Kidney glomerular epithelial cell (primary cell): ENCODE results near the gene SLC35B4.

ENCODE experiments used
- DNase-seq: peaks from one replicate; lab custom pipeline; 2025; lab: John Stamatoyannopoulos, UW

Gene SLC35B4

GRCh38 chr7:134290286-134290685 is 26.4 kb downstream of the SLC35B4 start:
- no peak for DNase-seq

GRCh38 chr7:134289841-134290240 is 26.9 kb downstream of the SLC35B4 start:
- DNase-seq, result no peak

- no peak for DNase-seq
Measured at GRCh38 chr7:134289423-134289822, 27.3 kb downstream of the SLC35B4 start.

- no peak for DNase-seq
Measured at GRCh38 chr7:134287916-134288659, 28.6 kb downstream of the SLC35B4 start.

- DNase-seq, result no peak
Measured at GRCh38 chr7:134284952-134285351, 31.8 kb downstream of the SLC35B4 start.

- DNase-seq, result no peak
Measured at GRCh38 chr7:134284011-134284410, 32.7 kb downstream of the SLC35B4 start.

- DNase-seq, result no peak
Measured at GRCh38 chr7:134280508-134280907, 36.2 kb downstream of the SLC35B4 start.

- DNase-seq, result no peak
Measured at GRCh38 chr7:134279898-134280297, 36.8 kb downstream of the SLC35B4 start.

GRCh38 chr7:134279336-134279735 is 37.4 kb downstream of the SLC35B4 start:
- no peak for DNase-seq

GRCh38 chr7:134278502-134279153 is 38.1 kb downstream of the SLC35B4 start:
- no peak for DNase-seq

- DNase-seq, result no peak
Measured at GRCh38 chr7:134276951-134277350, 39.8 kb downstream of the SLC35B4 start.

- no peak for DNase-seq
Measured at GRCh38 chr7:134262322-134262721, 54.4 kb downstream of the SLC35B4 start.

- no peak for DNase-seq
Measured at GRCh38 chr7:134255814-134256213, 60.9 kb downstream of the SLC35B4 start.

- no peak for DNase-seq
Measured at GRCh38 chr7:134254311-134254710, 62.4 kb downstream of the SLC35B4 start.

GRCh38 chr7:134248196-134248595 is 68.5 kb downstream of the SLC35B4 start:
- no peak for DNase-seq

GRCh38 chr7:134246761-134247160 is 70.0 kb downstream of the SLC35B4 start:
- no peak for DNase-seq

- no peak for DNase-seq
Measured at GRCh38 chr7:134246347-134246746, 70.4 kb downstream of the SLC35B4 start.

- no peak for DNase-seq
Measured at GRCh38 chr7:134245253-134245652, 71.5 kb downstream of the SLC35B4 start.
